Measurements from ENCODE around the gene FREM3. TPM values are rescaled to one million over a fixed set of nuclear protein-coding genes. Genes with fewer than 3 reads are reported as not detected.
"Not testable (repeated sequence)": the region's sequence is repeated elsewhere in the genome, so short reads cannot be mapped to it uniquely, and the experiment has no call there.

FREM3 gene
- total and polyA plus RNA-seq, 2 donors from 2014 or later: 0.06 TPM; not detected in 1

- Histone ChIP-seq H3K4me1 (ENCODE audit: control insufficient read depth in 2 of 3, insufficient read depth in 2 of 3, low read depth in 1 of 3, low read length in 3 of 3) (no peaks in the 10 kb centered on the region), H3K4me3 (ENCODE audit: low read length in 3 of 3) (no peak overlapping the region), H3K9me3 (ENCODE audit: control insufficient read depth in 2 of 3, insufficient read depth in 1 of 3, low read length in 3 of 3) (no peaks in the 10 kb centered on the region), H3K9ac (ENCODE audit: low read length in 3 of 3) (no peak overlapping the region), H3K36me3 (ENCODE audit: control insufficient read depth in 2 of 3, insufficient read depth in 3 of 3, low read length in 3 of 3) (peaks cover 30 to 74% (median 37%) of the 10 kb centered on the region in 3 donors), H3K27ac (ENCODE audit: low read depth in 2 of 2, low read length in 2 of 2) (no peak overlapping the region), H3K27me3 (ENCODE audit: control insufficient read depth, insufficient read depth, low read length) (no peaks in the 10 kb centered on the region)
- DNase-seq: no peak
- FAIRE-seq: no peak
- intact Hi-C loops (cut with DNase I): no loop called here
- TF ChIP-seq CTCF (IDR thresholded peaks at IDR 0.05; ENCODE audit: borderline replicate concordance, extremely low read depth, insufficient read depth): no peak
Measured at GRCh38 chr4:143538979-143539669, 161.4 kb downstream of the FREM3 start.

GRCh38 chr4:143531788-143532491 is 168.5 kb downstream of the FREM3 start:
- no peaks in the 10 kb centered on the region for H3K4me1 ChIP-seq (ENCODE audit: control insufficient read depth in 2 of 3, insufficient read depth in 2 of 3, low read depth in 1 of 3, low read length in 3 of 3)
- peak in 2 of 5 donors; percentile 7 to 10 for DNase-seq
- intact Hi-C loops (cut with DNase I): no loop called here
- no peaks in the 10 kb centered on the region for H3K9me3 ChIP-seq (ENCODE audit: control insufficient read depth in 2 of 3, insufficient read depth in 1 of 3, low read length in 3 of 3)
- H3K9ac ChIP-seq (ENCODE audit: low read length in 3 of 3): no peak overlapping the region
- no peak for FAIRE-seq
- no peak overlapping the region for H3K27ac ChIP-seq (ENCODE audit: low read depth in 2 of 2, low read length in 2 of 2)
- no peak overlapping the region for H3K4me3 ChIP-seq (ENCODE audit: low read length in 3 of 3)
- peaks cover 27 to 68% (median 35%) of the 10 kb centered on the region in 3 donors for H3K36me3 ChIP-seq (ENCODE audit: control insufficient read depth in 2 of 3, insufficient read depth in 3 of 3, low read length in 3 of 3)
- TF ChIP-seq CTCF (IDR thresholded peaks at IDR 0.05; ENCODE audit: borderline replicate concordance, extremely low read depth, insufficient read depth): no peak
- H3K27me3 ChIP-seq (ENCODE audit: control insufficient read depth, insufficient read depth, low read length): no peaks in the 10 kb centered on the region

- Histone ChIP-seq H3K4me3 (ENCODE audit: low read length in 3 of 3) (no peak overlapping the region), H3K27me3 (ENCODE audit: control insufficient read depth, insufficient read depth, low read length) (no peaks in the 10 kb centered on the region), H3K9ac (ENCODE audit: low read length in 3 of 3) (no peak overlapping the region), H3K27ac (ENCODE audit: low read depth in 2 of 2, low read length in 2 of 2) (no peak overlapping the region), H3K4me1 (ENCODE audit: control insufficient read depth in 2 of 3, insufficient read depth in 2 of 3, low read depth in 1 of 3, low read length in 3 of 3) (no peaks in the 10 kb centered on the region), H3K9me3 (ENCODE audit: control insufficient read depth in 2 of 3, insufficient read depth in 1 of 3, low read length in 3 of 3) (no peaks in the 10 kb centered on the region), H3K36me3 (ENCODE audit: control insufficient read depth in 2 of 3, insufficient read depth in 3 of 3, low read length in 3 of 3) (peaks cover 22 to 62% (median 35%) of the 10 kb centered on the region in 3 donors)
- TF ChIP-seq CTCF (IDR thresholded peaks at IDR 0.05; ENCODE audit: borderline replicate concordance, extremely low read depth, insufficient read depth): no peak
- intact Hi-C loops (cut with DNase I): no loop called here
- DNase-seq: peak in 1 of 5 donors; percentile 16
- no peak for FAIRE-seq
Measured at GRCh38 chr4:143531380-143531779, 169.1 kb downstream of the FREM3 start.

GRCh38 chr4:143528046-143528445 is 172.4 kb downstream of the FREM3 start:
- peaks cover 15 to 52% (median 29%) of the 10 kb centered on the region in 3 donors for H3K36me3 ChIP-seq (ENCODE audit: control insufficient read depth in 2 of 3, insufficient read depth in 3 of 3, low read length in 3 of 3)
- FAIRE-seq; H3K9ac ChIP-seq (ENCODE audit: low read length in 3 of 3); H3K27ac ChIP-seq (ENCODE audit: low read depth in 2 of 2, low read length in 2 of 2); H3K27me3 ChIP-seq (ENCODE audit: control insufficient read depth, insufficient read depth, low read length); H3K4me1 ChIP-seq (ENCODE audit: control insufficient read depth in 2 of 3, insufficient read depth in 2 of 3, low read depth in 1 of 3, low read length in 3 of 3); DNase-seq; intact Hi-C loops (cut with DNase I); H3K9me3 ChIP-seq (ENCODE audit: control insufficient read depth in 2 of 3, insufficient read depth in 1 of 3, low read length in 3 of 3); H3K4me3 ChIP-seq (ENCODE audit: low read length in 3 of 3): not testable (repeated sequence)
